NCI-H128 (cell line): ENCODE data around the gene TEF.

Experiments used
- DNase-seq: peaks from one replicate; lab custom pipeline; 2025; ENCODE audit not compliant: unreplicated experiment; lab: John Stamatoyannopoulos, UW

TEF gene

GRCh38 chr22:41353862-41354575 is 27.7 kb upstream of the TEF start:
- no peak for DNase-seq

DNA sequence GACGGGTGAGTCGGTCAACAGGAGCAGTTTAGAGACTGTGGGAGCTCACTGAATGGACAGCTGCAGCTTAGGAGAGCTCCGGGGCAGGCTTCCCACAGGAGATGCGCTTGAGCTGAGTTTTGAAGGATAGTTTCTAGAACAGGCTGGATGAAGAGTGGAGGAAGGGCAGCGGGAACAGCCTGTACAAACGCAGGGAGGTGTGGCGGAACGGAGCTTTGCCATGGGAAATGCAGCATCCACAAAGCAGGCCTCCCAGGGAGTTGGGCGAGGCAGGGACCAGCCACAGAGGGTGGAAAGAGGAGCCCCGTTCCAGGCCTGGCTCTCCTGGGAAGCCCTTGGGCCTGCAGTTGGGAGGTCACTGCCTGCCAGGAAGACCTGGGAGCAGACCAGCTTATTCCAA is 26.8 kb upstream of the TEF start:
- no peak for DNase-seq

- no peak for DNase-seq
Observed at GRCh38 chr22:41355895-41356294, 25.8 kb upstream of the TEF start.

DNA sequence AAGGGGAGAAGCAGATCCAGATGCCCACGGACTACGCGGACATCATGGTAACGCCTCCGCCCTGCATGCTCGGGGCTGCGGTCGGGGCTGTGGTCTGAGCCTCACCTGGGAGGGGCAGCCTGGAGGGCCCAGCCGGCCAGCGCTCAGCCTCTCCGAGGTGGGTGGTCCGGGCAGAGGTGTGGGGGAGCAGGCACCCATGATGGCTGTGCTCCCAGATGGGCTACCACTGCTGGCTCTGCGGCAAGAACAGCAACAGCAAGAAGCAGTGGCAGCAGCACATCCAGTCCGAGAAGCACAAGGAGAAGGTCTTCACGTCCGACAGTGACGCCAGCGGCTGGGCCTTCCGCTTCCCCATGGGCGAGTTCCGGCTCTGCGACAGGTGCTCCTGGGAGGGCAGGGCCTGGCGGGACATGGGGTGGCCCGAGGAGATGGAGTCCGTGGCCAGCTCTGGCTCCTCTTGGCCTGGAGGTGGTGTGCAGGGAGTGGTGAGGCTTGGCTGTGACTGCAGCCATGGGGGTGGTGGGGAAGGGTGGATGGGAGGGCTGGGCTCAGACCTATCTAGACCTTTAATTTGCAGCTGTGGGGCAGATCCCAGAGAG is 25.2 kb upstream of the TEF start:
- DNase-seq, result no peak

GRCh38 chr22:41357191-41357590 is 24.6 kb upstream of the TEF start:
- DNase-seq, result no peak

DNA sequence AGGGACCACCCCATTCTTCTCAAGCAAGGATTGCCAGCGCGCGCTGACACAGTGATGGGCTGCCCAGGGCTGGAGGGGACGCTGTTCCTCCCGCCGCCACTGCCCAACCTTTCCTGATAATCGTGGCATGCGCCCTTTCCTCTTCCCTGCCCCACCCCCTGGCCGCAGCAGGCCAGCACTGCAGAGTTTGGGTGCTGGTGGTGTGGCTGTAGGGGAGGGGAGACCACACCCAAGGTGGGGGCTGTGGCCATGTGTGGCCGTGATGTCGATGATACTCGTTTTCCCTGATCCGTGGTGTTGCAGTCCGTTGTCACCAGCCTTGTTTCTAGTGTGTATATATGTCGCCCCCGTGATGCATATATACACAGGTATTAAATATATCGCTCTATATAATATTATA is 22.8 kb upstream of the TEF start:
- no peak for DNase-seq

- no peak for DNase-seq
Observed at GRCh38 chr22:41359376-41359775, 22.4 kb upstream of the TEF start.

- DNase-seq, result no peak
Observed at GRCh38 chr22:41360126-41360525, 21.6 kb upstream of the TEF start.

DNA sequence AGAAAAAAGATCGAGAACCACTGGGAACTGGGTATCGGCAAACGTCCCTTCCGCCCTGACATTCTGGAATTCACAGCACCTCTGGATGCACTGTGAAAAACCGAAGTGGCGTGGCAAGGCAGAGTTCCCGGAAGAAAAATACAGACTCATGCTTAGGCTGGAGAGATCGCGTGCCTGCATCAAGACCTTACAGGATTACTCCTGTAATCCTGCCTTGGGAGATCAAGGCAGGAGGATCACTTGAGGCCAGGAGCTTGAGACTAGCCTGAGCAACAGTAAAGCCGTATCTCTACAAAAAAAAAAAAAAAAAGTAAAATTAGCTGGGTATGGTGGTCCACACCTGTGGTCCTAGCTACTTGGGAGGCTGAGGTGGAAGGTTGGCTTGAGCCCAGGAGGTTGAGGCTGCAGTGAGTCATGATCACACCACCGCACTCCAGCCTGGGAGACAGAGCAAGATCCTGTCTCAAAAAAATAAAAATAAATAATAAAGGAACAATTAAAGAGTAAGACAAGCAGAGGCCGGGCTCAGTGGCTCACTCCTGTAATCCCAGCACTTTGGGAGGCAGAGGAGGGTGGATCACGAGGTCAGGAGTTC is 19.9 kb upstream of the TEF start:
- no peak for DNase-seq

DNA sequence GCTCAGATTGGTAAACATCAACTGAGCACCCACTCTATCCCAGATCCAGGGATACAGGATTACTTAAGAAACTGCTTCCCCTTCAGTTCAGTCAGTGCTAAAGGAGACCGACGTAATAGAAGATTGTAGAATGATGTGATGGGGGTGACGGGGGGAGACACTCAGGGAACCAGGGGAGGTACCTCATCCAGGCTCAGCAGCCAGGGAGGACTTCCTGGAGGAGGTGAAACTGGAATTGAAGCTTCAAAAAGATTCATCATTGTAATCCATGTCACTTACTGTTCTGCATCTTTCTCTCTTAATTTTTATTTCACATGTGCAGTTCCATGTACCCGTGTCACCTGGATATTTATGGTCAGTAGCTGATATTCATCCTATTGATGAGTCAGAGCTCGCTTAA is 19.1 kb upstream of the TEF start:
- DNase-seq, result no peak

- no peak for DNase-seq
Observed at GRCh38 chr22:41364233-41364632, 17.5 kb upstream of the TEF start.

- DNase-seq, result no peak
Observed at GRCh38 chr22:41364955-41365354, 16.8 kb upstream of the TEF start.

GRCh38 chr22:41365425-41365824 is 16.3 kb upstream of the TEF start:
- no peak for DNase-seq

GRCh38 chr22:41366323-41367029 is 15.3 kb upstream of the TEF start:
- DNase-seq, result no peak

GRCh38 chr22:41367039-41367679 is 14.6 kb upstream of the TEF start:
- DNase-seq, result peak; percentile 26

DNA sequence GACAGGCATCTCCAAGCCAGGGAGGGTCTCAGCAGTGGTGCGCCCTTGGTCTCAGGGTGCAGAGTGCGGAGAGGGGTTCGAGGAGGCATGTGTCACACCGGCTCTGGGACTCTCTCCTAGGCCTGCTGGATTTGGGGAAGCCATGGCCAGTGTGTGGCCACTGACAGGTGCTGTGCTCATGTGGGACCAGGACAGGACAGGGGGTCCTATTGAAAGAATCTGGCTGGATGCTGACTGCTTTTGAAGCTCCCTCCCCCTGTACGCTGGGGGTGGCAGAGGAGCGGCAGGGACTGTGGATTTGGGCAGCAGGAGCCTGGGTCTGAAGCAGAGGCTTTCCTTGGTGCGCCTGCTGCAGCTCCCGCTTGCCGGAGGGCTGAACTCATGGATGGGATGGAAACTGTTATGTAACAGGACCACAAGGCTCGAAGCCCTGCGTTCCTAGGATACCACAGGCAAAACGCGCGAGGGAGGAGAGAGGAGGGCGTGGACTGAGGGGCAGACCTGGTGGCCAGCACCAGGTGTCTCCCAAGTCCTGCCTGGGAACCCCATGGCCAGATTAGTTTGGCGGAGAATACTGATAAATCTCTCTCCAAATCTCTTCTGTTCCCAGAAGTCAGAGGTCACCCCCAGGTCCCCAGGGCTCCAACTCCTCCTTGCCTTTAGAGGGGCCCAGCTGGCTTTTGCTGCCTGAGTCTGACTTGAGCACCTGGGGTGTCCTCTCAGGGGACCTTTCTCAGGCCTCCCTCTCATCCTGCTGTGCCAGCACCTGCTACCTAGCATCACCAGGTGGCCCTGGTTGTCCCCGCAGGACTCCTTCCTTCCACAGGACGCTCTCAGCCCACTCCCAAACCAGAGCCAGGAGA is 13.8 kb upstream of the TEF start:
- DNase-seq, result no peak

- no peak for DNase-seq
Observed at GRCh38 chr22:41368543-41369423, 13.0 kb upstream of the TEF start.

- no peak for DNase-seq
Observed at GRCh38 chr22:41369424-41369745, 12.4 kb upstream of the TEF start.

GRCh38 chr22:41369837-41370236 is 11.9 kb upstream of the TEF start:
- DNase-seq, result no peak

DNA sequence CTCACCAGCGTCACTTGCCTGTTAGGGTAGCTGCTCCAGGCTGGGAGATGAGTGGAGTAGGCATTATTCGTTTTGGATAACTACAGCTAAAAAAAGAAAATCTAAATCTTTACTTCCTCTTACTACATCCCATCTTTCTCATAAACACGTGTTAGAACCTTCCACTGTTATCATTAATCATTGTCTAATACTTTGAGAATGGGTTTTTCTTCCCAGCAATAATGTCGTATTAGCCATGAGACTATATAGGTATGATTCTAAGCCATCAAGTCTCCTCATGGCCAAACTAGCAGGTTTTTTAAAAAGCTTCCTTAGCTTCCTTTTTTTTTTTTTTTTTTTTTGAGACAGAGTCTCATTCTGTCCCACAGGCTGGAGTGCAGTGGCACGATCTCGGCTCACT is 3.9 kb upstream of the TEF start:
- DNase-seq, result no peak
